Breast epithelium (tissue), 3 donors: ENCODE results near the gene PRKAB2.

Experiments
- POLR2A ChIP-seq: fragments of 450-650 bp; IDR thresholded peaks from one replicate; pipeline ENCODE4 v1.6.1; 2016; ENCODE audit warnings: antibody characterized with exemption, mild to moderate bottlenecking, moderate library complexity
- POLR2AphosphoS5 ChIP-seq, 3 donors: sonication (generic); formaldehyde crosslinking; IDR thresholded peaks; one replicate each; pipeline ENCODE4 v1.6.1; 2017; ENCODE audit warnings: antibody characterized with exemption in 3 of 3
- TF ChIP-seq, protein P1 (sequence below), 3 donors: fragments of 450-650 bp; IDR thresholded peaks; one replicate each; pipeline ENCODE4 v1.5.1; 2016 to 2017; ENCODE audit warnings: antibody characterized with exemption in 3 of 3, mild to moderate bottlenecking in 3 of 3, moderate library complexity in 3 of 3

DNA sequence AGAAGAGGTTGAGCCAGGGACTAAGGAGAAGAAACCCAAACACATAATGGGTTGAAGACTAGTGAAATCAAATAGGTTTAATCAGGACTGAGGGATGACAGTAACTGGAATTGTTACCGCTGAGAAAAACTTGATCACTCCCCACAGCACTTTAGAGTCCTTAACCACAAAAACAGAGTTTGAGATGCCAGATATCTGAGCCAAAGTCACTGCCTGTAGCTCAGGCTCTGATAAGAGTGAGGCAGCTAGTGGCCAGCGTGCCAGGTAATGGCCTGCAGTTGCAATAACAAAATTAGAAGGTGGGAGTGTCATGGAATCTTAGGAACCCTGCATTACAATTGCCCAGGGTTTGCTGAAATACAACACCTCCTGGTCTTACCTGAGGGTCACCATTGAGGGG lies 48.0 kb downstream of the PRKAB2 start:
- TF ChIP-seq, protein P1, sequence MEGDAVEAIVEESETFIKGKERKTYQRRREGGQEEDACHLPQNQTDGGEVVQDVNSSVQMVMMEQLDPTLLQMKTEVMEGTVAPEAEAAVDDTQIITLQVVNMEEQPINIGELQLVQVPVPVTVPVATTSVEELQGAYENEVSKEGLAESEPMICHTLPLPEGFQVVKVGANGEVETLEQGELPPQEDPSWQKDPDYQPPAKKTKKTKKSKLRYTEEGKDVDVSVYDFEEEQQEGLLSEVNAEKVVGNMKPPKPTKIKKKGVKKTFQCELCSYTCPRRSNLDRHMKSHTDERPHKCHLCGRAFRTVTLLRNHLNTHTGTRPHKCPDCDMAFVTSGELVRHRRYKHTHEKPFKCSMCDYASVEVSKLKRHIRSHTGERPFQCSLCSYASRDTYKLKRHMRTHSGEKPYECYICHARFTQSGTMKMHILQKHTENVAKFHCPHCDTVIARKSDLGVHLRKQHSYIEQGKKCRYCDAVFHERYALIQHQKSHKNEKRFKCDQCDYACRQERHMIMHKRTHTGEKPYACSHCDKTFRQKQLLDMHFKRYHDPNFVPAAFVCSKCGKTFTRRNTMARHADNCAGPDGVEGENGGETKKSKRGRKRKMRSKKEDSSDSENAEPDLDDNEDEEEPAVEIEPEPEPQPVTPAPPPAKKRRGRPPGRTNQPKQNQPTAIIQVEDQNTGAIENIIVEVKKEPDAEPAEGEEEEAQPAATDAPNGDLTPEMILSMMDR (IDR thresholded peaks at IDR 0.05), result no peak
- TF ChIP-seq POLR2AphosphoS5 (IDR thresholded peaks at IDR 0.05) (no peak), POLR2A (no peak)
